Mesenchymal stem cell (in vitro differentiated cells and primary cell): Measurements from ENCODE around the gene P3H3.

Source experiments
- DNase-seq: peaks from one replicate; pipeline ENCODE4 v3.0.0-alpha.2; 2013
- H2AFZ ChIP-seq: one replicate; pipeline ENCODE4 v1.6.1; 2013; ENCODE audit warnings: low read depth, mild to moderate bottlenecking, control low read depth, inconsistent platforms, low read length, moderate library complexity
- H2AK5ac ChIP-seq: 2 replicates; pipeline ENCODE4 v1.6.1; 2013; ENCODE audit warnings: low read length, moderate library complexity, mild to moderate bottlenecking, inconsistent platforms; ENCODE audit not compliant: severe bottlenecking
- H2BK120ac ChIP-seq: one replicate; pipeline ENCODE4 v1.6.1; 2013; ENCODE audit warnings: low read depth, mild to moderate bottlenecking, inconsistent platforms, low read length, moderate library complexity
- H2BK12ac ChIP-seq, 2 experiments: one replicate each; pipeline ENCODE4 v1.6.1; 2013; ENCODE audit warnings: inconsistent platforms in 2 of 2, low read length in 2 of 2, mild to moderate bottlenecking in 2 of 2, moderate library complexity in 2 of 2, control low read depth in 1 of 2
- H2BK15ac ChIP-seq: one replicate; pipeline ENCODE4 v1.6.1; 2013; ENCODE audit warnings: mild to moderate bottlenecking, low read depth, inconsistent platforms; ENCODE audit not compliant: poor library complexity, severe bottlenecking
- H2BK5ac ChIP-seq: 2 replicates; pipeline ENCODE4 v1.6.1; 2013; ENCODE audit warnings: low read depth, mild to moderate bottlenecking, low read length, control low read depth, inconsistent platforms; ENCODE audit not compliant: poor library complexity, severe bottlenecking
- H3K14ac ChIP-seq, 2 experiments: one replicate each; pipeline ENCODE4 v1.6.1; 2013; ENCODE audit warnings: inconsistent platforms in 2 of 2, low read length in 2 of 2, control low read depth in 1 of 2, mild to moderate bottlenecking in 1 of 2, moderate library complexity in 1 of 2
- H3K18ac ChIP-seq, 2 experiments: one replicate each; pipeline ENCODE4 v1.6.1; 2013; ENCODE audit warnings: inconsistent platforms in 2 of 2, low read length in 2 of 2, control low read depth in 1 of 2, low read depth in 1 of 2, mild to moderate bottlenecking in 1 of 2
- H3K23ac ChIP-seq, 2 experiments: one replicate each; pipeline ENCODE4 v1.6.1; 2013; ENCODE audit warnings: inconsistent platforms in 2 of 2, low read length in 2 of 2, mild to moderate bottlenecking in 2 of 2, moderate library complexity in 2 of 2, control low read depth in 1 of 2
- H3K27ac ChIP-seq: 2 replicates; pipeline ENCODE4 v1.5.1; 2013; ENCODE audit warnings: mild to moderate bottlenecking, moderate library complexity, low read length, control low read depth, inconsistent platforms; ENCODE audit not compliant: poor library complexity, severe bottlenecking
- H3K27me3 ChIP-seq, 2 experiments: 2 replicates each; pipeline versions ENCODE4 v1.6.1 to v1.7.0; 2013; ENCODE audit warnings: low read length in 2 of 2, mild to moderate bottlenecking in 2 of 2, moderate library complexity in 2 of 2, control low read depth in 1 of 2, inconsistent platforms in 1 of 2; ENCODE audit not compliant: control insufficient read depth in 1 of 2, insufficient read depth in 1 of 2
- H3K36me3 ChIP-seq, 2 experiments: 2 replicates each; pipeline versions ENCODE4 v1.6.1 to v1.7.0; 2013; ENCODE audit warnings: low read length in 2 of 2, control low read depth in 1 of 2, inconsistent platforms in 1 of 2, low read depth in 1 of 2, mild to moderate bottlenecking in 1 of 2; ENCODE audit not compliant: insufficient read depth in 2 of 2, control insufficient read depth in 1 of 2
- H3K4ac ChIP-seq, 2 experiments: one replicate each; pipeline ENCODE4 v1.6.1; 2013; ENCODE audit warnings: inconsistent platforms in 2 of 2, low read length in 2 of 2, mild to moderate bottlenecking in 2 of 2, moderate library complexity in 2 of 2, control low read depth in 1 of 2, low read depth in 1 of 2
- H3K4me1 ChIP-seq: 2 replicates; pipeline ENCODE4 v1.6.1; 2013; ENCODE audit warnings: low read depth, low read length, control low read depth; ENCODE audit not compliant: control insufficient read depth, insufficient read depth
- H3K4me2 ChIP-seq: 2 replicates; pipeline ENCODE4 v1.6.1; 2013; ENCODE audit warnings: low read length, mild to moderate bottlenecking, inconsistent platforms; ENCODE audit not compliant: poor library complexity, severe bottlenecking
- H3K4me3 ChIP-seq, 2 experiments: 2 replicates each; pipeline versions ENCODE4 v1.5.1 to v1.7.0; 2013; ENCODE audit warnings: low read length in 2 of 2, mild to moderate bottlenecking in 2 of 2, control low read depth in 1 of 2, low read depth in 1 of 2; ENCODE audit not compliant: insufficient read depth in 1 of 2
- H3K79me1 ChIP-seq: replicated peaks from 2 replicates; pipeline ENCODE4 v1.6.1; 2013; ENCODE audit warnings: mild to moderate bottlenecking, control low read depth, low read length, inconsistent platforms; ENCODE audit not compliant: poor library complexity, severe bottlenecking
- H3K9ac ChIP-seq: 2 replicates; pipeline ENCODE4 v1.7.0; 2013; ENCODE audit warnings: mild to moderate bottlenecking, low read length, moderate library complexity
- H3K9me3 ChIP-seq: 2 replicates; pipeline ENCODE4 v1.7.0; 2013; ENCODE audit warnings: mild to moderate bottlenecking, low read length; ENCODE audit not compliant: control insufficient read depth
- H4K8ac ChIP-seq: one replicate; pipeline ENCODE4 v1.6.1; 2013; ENCODE audit warnings: inconsistent platforms, mild to moderate bottlenecking, low read length, moderate library complexity
- H4K91ac ChIP-seq: one replicate; pipeline ENCODE4 v1.6.1; 2013; ENCODE audit warnings: mild to moderate bottlenecking, low read length, inconsistent platforms
- WGBS: methylation state at CpG from one replicate; pipeline ENCODE4 v1.1.7; 2013; ENCODE audit warnings: mixed read lengths; 5-methylcytosine and 5-hydroxymethylcytosine counted together

Gene P3H3

DNA sequence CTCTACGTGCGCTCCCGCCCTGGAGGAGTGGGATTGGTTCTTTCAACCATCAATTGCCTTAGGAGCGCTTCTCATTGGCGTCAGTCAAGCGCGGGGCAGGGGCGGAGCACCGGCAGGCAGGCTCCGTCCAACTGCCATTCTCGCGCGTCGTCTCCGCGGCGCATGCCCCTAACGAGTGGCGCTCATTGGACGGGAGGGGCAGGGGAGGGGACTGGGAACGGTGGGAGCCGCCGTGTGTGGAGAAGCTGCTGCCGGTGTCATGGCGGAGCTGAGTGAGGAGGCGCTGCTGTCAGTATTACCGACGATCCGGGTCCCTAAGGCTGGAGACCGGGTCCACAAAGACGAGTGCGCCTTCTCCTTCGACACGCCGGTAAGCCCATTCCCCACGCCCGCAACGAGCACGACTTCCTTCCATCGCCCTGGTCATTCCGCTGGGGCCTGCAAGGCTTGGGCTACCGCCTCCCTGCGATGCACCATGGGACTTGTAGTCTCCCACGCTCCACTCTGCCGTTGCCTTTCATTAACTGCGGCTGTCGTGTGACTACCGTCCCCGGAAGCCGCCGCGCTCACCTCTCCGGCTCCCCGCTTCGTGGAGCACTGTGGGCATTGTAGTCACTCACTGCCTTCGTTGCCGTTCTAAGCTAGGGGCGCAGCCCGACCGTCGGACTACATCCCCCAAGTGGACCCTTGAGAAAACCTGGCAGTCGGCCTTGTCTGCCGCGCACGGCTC lies 23.9 kb downstream of the P3H3 start, which contains the start of gene USP5:
Gene USP5 (plus strand): TSS at position 230 of the 730 bp plus-strand sequence. CDS start 30 bp downstream, at position 260.
- H3K18ac ChIP-seq, result peak within 1 kb of the TSS; percentile 94 to 96
- H4K91ac ChIP-seq, result peak within 1 kb of the TSS; percentile 84
- H3K4me1 ChIP-seq, result peaks cover 16% of the 10 kb centered on the region
- H2BK12ac ChIP-seq, result peak within 1 kb of the TSS in 1 of 2 experiments; percentile 29
- no peak within 1 kb of the TSS for H2AFZ ChIP-seq
- H3K27ac ChIP-seq, result peak within 1 kb of the TSS; percentile 94
- H3K23ac ChIP-seq, result no peak within 1 kb of the TSS
- H3K14ac ChIP-seq, result peak within 1 kb of the TSS in 1 of 2 experiments; percentile 57
- under 1% methylated on average over 65 of the region's 65 CpGs for WGBS
- H2AK5ac ChIP-seq, result no peak within 1 kb of the TSS
- H3K36me3 ChIP-seq, result peaks cover 46 to 50% of the 10 kb centered on the region in 2 experiments
- H3K4ac ChIP-seq, result peak within 1 kb of the TSS; percentile 29 to 61
- H2BK5ac ChIP-seq, result no peak within 1 kb of the TSS
- no peaks in the 10 kb centered on the region for H3K9me3 ChIP-seq
- H3K4me2 ChIP-seq, result peak within 1 kb of the TSS; percentile 77
- peak within 1 kb of the TSS; percentile 92 for H4K8ac ChIP-seq
- peak within 1 kb of the TSS; percentile 27 for H2BK120ac ChIP-seq
- H3K4me3 ChIP-seq, result peak within 1 kb of the TSS; percentile 82 to 98
- peak within 1 kb of the TSS; percentile 85 for H2BK15ac ChIP-seq
- H3K9ac ChIP-seq, result peak within 1 kb of the TSS; percentile 94
- H3K27me3 ChIP-seq, result no peaks in the 10 kb centered on the region
- peaks cover 30% of the 10 kb centered on the region for H3K79me1 ChIP-seq
- DNase-seq, result peak; percentile 100

DNA sequence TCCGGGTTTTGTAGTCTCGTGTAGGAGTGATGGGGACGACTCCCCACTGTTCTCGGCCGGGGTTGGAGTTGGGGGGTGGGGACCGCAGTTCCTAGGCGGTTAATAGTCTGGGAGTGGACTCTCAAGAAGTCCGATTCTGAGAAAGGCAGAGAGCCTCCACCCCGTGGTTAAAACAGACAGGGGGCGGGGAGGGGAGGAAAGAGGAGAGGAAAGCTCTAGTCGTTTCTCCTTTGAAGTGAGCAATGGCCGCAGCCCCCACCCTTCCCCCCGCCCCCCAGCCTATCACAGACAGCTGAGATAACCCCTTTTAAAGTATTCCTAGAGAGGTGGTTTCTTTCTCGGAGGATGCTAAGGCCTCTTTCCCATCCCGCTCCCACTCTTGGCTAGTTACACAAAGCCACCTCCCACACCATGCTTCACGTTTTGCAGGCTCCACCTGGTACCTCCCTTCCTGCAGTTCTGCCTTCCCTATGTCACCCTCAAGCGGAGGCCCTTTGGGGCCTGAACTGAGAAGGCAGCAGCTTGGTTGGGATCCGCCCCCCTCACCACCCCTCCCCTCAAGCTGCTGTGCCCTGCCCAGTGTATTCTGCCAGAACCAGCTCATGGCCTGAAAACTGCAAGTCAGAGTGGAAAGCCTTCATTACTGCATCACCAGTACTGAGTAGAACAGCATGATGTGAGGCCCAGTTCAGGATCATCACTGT lies 24.6 kb downstream of the P3H3 start:
- peak overlapping the region; percentile 52 to 98 for H3K4me3 ChIP-seq
- no peak overlapping the region for H2AFZ ChIP-seq
- peak overlapping the region; percentile 33 for H4K8ac ChIP-seq
- peak overlapping the region in 1 of 2 experiments; percentile 29 for H3K4ac ChIP-seq
- WGBS, result 2% methylated on average over 10 of the region's 18 CpGs
- peak overlapping the region; percentile 87 for H3K27ac ChIP-seq
- peaks cover 30% of the 10 kb centered on the region for H3K79me1 ChIP-seq
- peak; percentile 85 for DNase-seq
- peaks cover 49 to 50% of the 10 kb centered on the region in 2 experiments for H3K36me3 ChIP-seq
- H4K91ac ChIP-seq, result peak overlapping the region; percentile 84
- peak overlapping the region; percentile 6 to 38 for H3K18ac ChIP-seq
- peak overlapping the region in 1 of 2 experiments; percentile 26 for H3K14ac ChIP-seq
- no peaks in the 10 kb centered on the region for H3K9me3 ChIP-seq
- H2BK15ac ChIP-seq, result no peak overlapping the region
- peak overlapping the region; percentile 72 for H3K4me2 ChIP-seq
- H2BK12ac ChIP-seq, result no peak overlapping the region
- peak overlapping the region; percentile 27 for H2BK120ac ChIP-seq
- peaks cover 16% of the 10 kb centered on the region for H3K4me1 ChIP-seq
- H3K9ac ChIP-seq, result peak overlapping the region; percentile 94
- no peak overlapping the region for H2AK5ac ChIP-seq
- no peak overlapping the region for H3K23ac ChIP-seq
- no peak overlapping the region for H2BK5ac ChIP-seq
- H3K27me3 ChIP-seq, result no peaks in the 10 kb centered on the region

DNA sequence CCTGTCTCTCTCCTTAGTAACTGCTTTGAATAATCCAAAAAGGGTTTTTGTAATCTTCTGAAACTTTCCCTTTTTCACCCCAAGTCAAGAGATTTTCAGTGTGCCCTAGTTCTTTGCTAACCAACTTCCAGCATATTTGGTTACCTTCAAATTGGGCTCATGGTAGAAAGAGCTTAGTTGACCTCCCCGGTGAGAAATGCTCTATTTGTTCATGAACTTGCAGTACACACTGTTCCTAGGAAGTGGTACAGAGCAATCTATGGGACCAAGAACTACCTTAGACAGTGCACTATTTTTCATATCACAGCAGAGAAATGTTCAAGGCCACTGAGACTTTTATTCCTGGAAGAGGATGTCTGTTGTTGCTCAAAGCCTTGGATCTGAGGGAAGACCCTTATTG lies 25.4 kb downstream of the P3H3 start:
- Histone ChIP-seq H2BK15ac (no peak overlapping the region), H4K8ac (no peak overlapping the region), H3K14ac (no peak overlapping the region), H2BK12ac (no peak overlapping the region), H3K9me3 (no peaks in the 10 kb centered on the region), H3K9ac (peak overlapping the region; percentile 94), H4K91ac (no peak overlapping the region), H3K27ac (peak overlapping the region; percentile 51), H3K79me1 (peaks cover 30% of the 10 kb centered on the region), H2AFZ (no peak overlapping the region), H3K4me2 (no peak overlapping the region), H2AK5ac (peak overlapping the region; percentile 27), H3K4ac (peak overlapping the region in 1 of 2 experiments; percentile 30), H3K4me3 (peak overlapping the region in 1 of 2 experiments; percentile 98), H3K36me3 (peaks cover 51 to 56% of the 10 kb centered on the region in 2 experiments), H3K27me3 (no peaks in the 10 kb centered on the region), H2BK5ac (no peak overlapping the region), H3K4me1 (peaks cover 16% of the 10 kb centered on the region), H2BK120ac (no peak overlapping the region), H3K18ac (no peak overlapping the region), H3K23ac (no peak overlapping the region)
- DNase-seq, result no peak
- WGBS, result no CpG with 5 or more reads among the region's 1 CpG

DNA sequence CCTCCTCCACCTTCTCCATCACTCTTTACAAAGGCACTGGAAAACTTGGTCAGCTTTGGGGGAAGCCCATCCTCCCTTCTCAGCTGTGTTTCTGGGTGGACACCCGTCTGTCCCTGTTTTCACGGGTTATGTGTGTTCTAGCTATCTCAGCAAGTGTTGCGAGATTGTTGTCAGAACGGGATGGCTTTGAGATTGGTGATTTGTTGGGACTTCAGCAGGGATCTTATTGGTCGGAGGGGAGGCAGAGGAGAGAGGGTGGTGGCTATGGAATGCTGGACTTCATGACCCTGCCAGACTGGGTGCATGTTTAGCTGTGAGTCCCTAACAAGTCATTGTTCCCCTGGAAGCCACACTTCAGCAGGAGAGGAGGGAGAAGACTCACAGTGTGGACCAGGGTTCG lies 25.8 kb downstream of the P3H3 start:
- DNase-seq, result no peak
- no peaks in the 10 kb centered on the region for H3K9me3 ChIP-seq
- no peak overlapping the region for H2BK12ac ChIP-seq
- peak overlapping the region; percentile 94 for H3K9ac ChIP-seq
- no peak overlapping the region for H2BK5ac ChIP-seq
- H2AK5ac ChIP-seq, result peak overlapping the region; percentile 70
- peak overlapping the region in 1 of 2 experiments; percentile 98 for H3K4me3 ChIP-seq
- no peak overlapping the region for H4K8ac ChIP-seq
- H3K4me2 ChIP-seq, result no peak overlapping the region
- peaks cover 51 to 56% of the 10 kb centered on the region in 2 experiments for H3K36me3 ChIP-seq
- H3K23ac ChIP-seq, result no peak overlapping the region
- 84% methylated on average over 6 of the region's 6 CpGs for WGBS
- peak overlapping the region; percentile 51 for H3K27ac ChIP-seq
- peaks cover 33% of the 10 kb centered on the region for H3K79me1 ChIP-seq
- H3K4ac ChIP-seq, result no peak overlapping the region
- no peaks in the 10 kb centered on the region for H3K27me3 ChIP-seq
- H3K4me1 ChIP-seq, result peaks cover 16% of the 10 kb centered on the region
- no peak overlapping the region for H3K18ac ChIP-seq
- H2BK120ac ChIP-seq, result no peak overlapping the region
- no peak overlapping the region for H3K14ac ChIP-seq
- no peak overlapping the region for H2BK15ac ChIP-seq
- H4K91ac ChIP-seq, result no peak overlapping the region
- no peak overlapping the region for H2AFZ ChIP-seq
